HL-60 (cell line): ENCODE measurements around the gene SPRR3.

Experiments used
- CTCF ChIP-seq: IDR thresholded peaks from one replicate; pipeline ENCODE4 v1.5.1; 2011; ENCODE audit warnings: low read length, control low read depth, inconsistent platforms; ENCODE audit not compliant: insufficient read depth
- GABPA ChIP-seq: IDR thresholded peaks from 2 replicates; pipeline ENCODE4 v1.6.1; 2012; ENCODE audit warnings: low read depth
- POLR2AphosphoS5 ChIP-seq: IDR thresholded peaks from 2 replicates; pipeline ENCODE4 v1.6.1; 2012; ENCODE audit warnings: low read depth
- REST ChIP-seq: IDR thresholded peaks from 2 replicates; pipeline ENCODE4 v1.6.1; 2012; ENCODE audit warnings: low read depth; ENCODE audit not compliant: insufficient replicate concordance

- TF ChIP-seq CTCF = no peak
- no peak for TF ChIP-seq POLR2AphosphoS5
- TF ChIP-seq REST = no peak
- no peak for TF ChIP-seq GABPA
Measured at GRCh38 chr1:152996633-152997400, 4.7 kb upstream of the SPRR3 start.
